ENCODE data around the gene HAS3.
A peak's percentile ranks its signal among the peaks of the same experiment; 100 is the strongest.

HAS3 gene

DNA sequence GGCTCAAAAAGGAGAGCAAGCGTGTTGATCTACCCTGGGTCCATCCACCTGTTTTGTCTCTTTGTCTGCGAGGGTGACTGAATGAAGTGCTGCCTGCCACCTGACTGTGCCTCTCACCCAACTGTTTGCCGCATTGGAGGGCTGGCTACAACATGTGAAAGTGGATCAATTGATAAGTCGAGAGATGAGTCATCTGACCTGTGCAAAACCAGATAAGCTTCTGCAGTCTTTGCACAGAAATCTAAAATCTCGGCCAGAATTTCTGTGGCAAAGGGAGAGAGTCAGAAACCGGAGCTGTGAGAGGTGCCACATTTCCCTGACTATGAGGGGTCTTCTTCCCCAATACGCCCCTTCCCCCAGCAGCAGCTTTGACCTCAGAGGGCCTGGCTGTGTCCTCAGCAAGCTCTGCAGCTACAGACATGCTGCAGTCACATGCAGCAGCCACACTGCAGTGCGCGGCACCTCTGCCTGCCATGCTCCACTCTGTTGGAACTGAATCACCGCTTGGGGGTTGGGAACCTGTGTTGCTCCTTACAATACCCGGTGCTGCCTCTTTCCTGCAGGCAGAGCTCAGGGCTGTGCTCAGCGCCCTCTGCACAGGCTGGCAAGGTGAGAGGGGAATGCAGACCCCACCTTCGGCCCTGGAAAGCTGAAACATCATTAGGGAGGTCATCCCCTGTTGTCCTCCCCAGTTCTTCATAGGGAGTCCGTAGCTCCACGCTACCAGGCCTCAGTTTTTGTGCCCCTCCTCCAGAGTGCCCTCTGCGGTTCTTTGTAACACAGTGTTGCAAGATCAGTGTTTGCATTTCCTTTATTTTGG is 16.2 kb upstream of the HAS3 start:
- no peak for DNase-seq (ENCODE audit: low read depth, low spot score)
- TF ChIP-seq, protein P1, sequence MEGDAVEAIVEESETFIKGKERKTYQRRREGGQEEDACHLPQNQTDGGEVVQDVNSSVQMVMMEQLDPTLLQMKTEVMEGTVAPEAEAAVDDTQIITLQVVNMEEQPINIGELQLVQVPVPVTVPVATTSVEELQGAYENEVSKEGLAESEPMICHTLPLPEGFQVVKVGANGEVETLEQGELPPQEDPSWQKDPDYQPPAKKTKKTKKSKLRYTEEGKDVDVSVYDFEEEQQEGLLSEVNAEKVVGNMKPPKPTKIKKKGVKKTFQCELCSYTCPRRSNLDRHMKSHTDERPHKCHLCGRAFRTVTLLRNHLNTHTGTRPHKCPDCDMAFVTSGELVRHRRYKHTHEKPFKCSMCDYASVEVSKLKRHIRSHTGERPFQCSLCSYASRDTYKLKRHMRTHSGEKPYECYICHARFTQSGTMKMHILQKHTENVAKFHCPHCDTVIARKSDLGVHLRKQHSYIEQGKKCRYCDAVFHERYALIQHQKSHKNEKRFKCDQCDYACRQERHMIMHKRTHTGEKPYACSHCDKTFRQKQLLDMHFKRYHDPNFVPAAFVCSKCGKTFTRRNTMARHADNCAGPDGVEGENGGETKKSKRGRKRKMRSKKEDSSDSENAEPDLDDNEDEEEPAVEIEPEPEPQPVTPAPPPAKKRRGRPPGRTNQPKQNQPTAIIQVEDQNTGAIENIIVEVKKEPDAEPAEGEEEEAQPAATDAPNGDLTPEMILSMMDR (IDR thresholded peaks at IDR 0.05; ENCODE audit: low read depth, low read length) = no peak
- no peak overlapping the region for H3K4me3 ChIP-seq (ENCODE audit: low read depth, low read length)
- in situ Hi-C loops (cut with HindIII; ENCODE audit: low sequenced_read_pairs) = no loop called here

DNA sequence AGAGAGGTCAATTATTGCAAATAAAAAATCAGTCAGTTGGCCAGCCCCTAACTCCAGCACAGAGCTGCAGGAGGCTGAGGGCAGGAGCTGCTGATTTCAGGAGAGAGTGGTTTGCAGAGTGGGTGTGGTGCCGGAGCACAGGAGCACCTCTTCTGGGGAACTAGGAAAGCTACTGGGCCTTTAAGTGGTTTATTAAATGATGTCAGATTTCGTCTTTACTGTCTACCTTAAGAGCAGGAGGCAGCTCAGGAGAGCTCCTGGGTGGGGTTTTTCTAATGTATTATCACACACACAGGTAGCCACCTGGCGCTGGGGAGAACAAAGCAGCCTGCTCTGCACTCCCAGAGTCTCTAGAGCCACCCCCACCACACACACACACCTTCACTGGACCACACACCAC is 11.5 kb upstream of the HAS3 start:
- no peak overlapping the region for H3K4me3 ChIP-seq (ENCODE audit: low read depth, low read length)
- in situ Hi-C loops (cut with HindIII; ENCODE audit: low sequenced_read_pairs) = no loop called here
- DNase-seq (ENCODE audit: low read depth, low spot score) = no peak
- TF ChIP-seq, protein P1 (IDR thresholded peaks at IDR 0.05; ENCODE audit: low read depth, low read length) = no peak

DNA sequence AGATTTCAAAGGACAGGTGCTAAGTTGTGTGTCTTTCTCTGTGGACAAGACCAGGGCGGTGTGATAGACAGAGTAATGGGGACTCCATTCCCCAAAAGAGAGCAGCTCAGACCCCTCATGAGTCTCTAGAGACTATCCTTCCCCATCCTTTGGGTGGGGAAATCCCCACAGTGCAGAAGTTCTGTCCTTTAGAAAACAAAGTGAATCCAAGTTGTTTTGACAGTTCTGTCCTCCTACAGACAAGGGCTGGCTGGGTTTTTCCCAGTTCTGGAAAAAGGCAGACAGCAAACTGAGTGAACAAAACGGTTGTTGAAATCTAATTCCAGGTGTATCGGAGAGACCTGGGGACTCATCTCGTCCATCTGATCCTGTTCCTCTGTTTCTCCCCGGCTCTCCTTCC is 11.0 kb upstream of the HAS3 start:
- TF ChIP-seq, protein P1 (IDR thresholded peaks at IDR 0.05; ENCODE audit: low read depth, low read length) = no peak
- in situ Hi-C loops (cut with HindIII; ENCODE audit: low sequenced_read_pairs) = no loop called here
- DNase-seq (ENCODE audit: low read depth, low spot score) = no peak
- no peak overlapping the region for H3K4me3 ChIP-seq (ENCODE audit: low read depth, low read length)

GRCh38 chr16:69095193-69095592 is 10.3 kb upstream of the HAS3 start:
- TF ChIP-seq, protein P1 (IDR thresholded peaks at IDR 0.05; ENCODE audit: low read depth, low read length) = no peak
- H3K4me3 ChIP-seq (ENCODE audit: low read depth, low read length) = no peak overlapping the region
- no peak for DNase-seq (ENCODE audit: low read depth, low spot score)
- in situ Hi-C loops (cut with HindIII; ENCODE audit: low sequenced_read_pairs) = no loop called here

DNA sequence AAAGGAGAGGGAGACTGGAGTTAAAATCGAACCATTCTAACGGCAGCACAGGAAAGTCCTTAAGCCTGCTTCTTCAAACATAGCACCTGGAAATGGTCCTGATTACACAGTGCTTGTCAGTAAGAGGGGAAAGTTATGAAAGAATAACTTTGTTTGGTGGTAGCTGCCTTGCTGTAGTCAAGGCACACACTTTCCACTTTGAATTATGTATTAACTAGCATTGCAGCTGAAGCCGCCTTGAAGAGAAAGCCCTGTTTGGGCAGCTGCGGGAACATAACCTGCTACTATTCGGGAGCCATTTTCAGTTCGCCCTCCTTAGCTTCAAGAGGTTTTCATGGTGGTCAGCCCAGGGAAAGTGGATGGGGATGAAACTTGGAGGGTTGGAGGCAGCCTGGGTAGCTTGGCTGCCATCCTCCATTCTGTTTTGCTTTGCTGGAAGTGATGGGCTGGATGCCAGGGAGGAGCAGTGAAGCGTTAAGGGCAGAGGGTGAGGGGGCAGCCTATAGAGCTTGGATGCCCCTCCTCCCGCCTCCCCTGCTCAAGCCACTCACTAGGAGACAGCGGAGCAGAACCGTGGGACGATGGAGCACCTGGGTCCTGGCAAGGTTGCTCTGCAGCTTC is 5.3 kb upstream of the HAS3 start:
- peak overlapping the region; percentile 12 for H3K4me3 ChIP-seq (ENCODE audit: low read depth, low read length)
- TF ChIP-seq, protein P1 (IDR thresholded peaks at IDR 0.05; ENCODE audit: low read depth, low read length) = no peak
- no peak for DNase-seq (ENCODE audit: low read depth, low spot score)
- in situ Hi-C loops (cut with HindIII; ENCODE audit: low sequenced_read_pairs) = no loop called here

- TF ChIP-seq, protein P1 (IDR thresholded peaks at IDR 0.05; ENCODE audit: low read depth, low read length) = peak; percentile 6
- in situ Hi-C loops (cut with HindIII; ENCODE audit: low sequenced_read_pairs) = no loop called here
- peak overlapping the region; percentile 46 for H3K4me3 ChIP-seq (ENCODE audit: low read depth, low read length)
- DNase-seq (ENCODE audit: low read depth, low spot score) = no peak
Measured at GRCh38 chr16:69106491-69107315, 1.2 kb downstream of the HAS3 start.

Measured in astrocyte of the spinal cord (primary cell).